Colon (tissue), 2 donors: ENCODE results near the gene OR2T4.

ENCODE experiments used
- FAIRE-seq: peaks from 2 replicates; lab custom pipeline; 2012; peaks lifted over from hg19 to GRCh38; lab: Jason Lieb, UNC
- donor health status: control.
- donor health status: control.

Gene OR2T4, protein sequence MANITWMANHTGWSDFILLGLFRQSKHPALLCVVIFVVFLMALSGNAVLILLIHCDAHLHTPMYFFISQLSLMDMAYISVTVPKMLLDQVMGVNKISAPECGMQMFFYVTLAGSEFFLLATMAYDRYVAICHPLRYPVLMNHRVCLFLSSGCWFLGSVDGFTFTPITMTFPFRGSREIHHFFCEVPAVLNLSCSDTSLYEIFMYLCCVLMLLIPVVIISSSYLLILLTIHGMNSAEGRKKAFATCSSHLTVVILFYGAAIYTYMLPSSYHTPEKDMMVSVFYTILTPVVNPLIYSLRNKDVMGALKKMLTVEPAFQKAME

DNA sequence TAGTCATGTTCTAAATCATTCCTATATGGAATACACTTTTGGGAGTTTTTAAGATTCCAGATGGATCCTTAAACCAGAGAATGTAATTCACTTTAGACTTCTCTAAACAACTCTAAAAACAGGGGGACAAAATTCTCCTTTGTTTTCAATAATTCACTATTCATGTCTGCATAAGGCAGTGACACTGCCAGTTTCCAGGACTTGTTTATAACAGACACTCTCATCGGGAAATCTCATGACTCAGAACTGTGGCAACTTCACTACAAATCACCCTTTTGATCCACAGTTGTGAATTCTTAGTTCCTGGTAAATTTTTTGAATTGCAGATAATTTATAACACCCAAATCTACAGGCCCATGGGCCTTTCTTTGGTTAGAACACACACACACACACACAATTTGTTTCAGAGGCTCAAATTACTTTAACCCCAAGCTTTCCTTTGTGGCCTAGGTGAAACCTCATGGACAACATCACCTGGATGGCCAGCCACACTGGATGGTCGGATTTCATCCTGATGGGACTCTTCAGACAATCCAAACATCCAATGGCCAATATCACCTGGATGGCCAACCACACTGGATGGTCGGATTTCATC is at the start of gene OR2T4:
Gene OR2T4, plus strand, starts transcription at position 545 of the 595 bp plus-strand sequence. Its CDS starts 0 bp downstream, at position 545.
- no peak for FAIRE-seq

DNA sequence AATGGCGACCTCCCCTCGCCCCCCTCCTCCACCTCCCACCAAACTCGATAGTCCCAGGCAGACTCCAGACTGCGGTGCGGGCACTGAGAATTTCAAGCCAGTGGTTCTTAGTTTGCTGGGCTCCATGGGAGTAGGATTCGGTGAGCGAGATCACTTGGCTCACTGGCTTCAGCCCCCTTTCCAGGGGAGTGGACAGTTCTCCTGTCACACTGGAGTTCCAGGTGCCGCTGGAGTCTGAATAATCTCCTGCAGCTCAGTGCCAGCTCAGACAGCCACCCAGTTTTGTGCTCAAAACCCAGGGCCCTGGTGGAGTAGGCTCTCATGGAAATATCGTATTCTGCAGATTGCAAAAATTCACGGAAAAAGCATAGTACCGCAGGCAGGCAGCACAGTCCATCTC is 44.7 kb upstream of the OR2T4 start:
- no peak for FAIRE-seq

DNA sequence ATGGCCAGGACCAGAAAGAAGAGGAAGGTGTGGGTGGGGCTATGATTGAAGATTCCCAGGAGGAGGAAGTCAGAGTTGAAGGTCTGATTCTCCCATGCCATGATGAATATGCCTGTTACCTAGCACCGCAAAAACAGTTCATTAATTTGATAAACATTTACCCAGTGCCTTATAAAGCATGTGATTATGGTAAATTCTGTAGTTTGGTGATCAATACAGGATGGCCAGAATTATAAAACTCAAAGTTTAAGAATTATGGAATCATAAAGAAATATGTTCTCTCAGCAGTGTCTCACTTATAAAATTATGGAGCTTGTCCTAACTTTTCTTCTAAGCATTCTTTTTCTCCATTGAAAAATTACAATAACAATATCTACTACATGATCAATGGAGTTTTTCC is 37.0 kb upstream of the OR2T4 start, which contains the start of gene OR2M7:
Gene OR2M7, minus strand, starts transcription at position 101 of the 400 bp plus-strand sequence. Its CDS starts 0 bp downstream, at position 101.
- FAIRE-seq, result no peak

DNA sequence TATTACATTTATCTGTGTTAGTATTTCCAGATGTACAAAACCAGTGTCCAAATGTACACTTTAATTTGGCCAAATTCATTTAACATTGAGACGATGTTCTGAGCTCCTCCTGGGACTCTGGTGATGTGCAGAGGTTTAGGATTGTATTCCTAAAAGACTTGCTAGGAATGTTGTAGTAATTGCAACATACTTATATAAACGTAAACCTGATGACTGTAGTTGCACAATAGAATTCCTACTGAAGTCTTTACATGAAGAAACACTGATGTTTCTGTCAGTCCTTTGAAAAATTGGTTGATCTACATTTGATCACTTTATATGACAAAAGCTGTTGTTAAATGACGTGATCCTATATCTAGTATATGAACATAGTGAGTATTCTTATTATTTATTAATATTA is 18.0 kb upstream of the OR2T4 start:
- FAIRE-seq, result no peak

DNA sequence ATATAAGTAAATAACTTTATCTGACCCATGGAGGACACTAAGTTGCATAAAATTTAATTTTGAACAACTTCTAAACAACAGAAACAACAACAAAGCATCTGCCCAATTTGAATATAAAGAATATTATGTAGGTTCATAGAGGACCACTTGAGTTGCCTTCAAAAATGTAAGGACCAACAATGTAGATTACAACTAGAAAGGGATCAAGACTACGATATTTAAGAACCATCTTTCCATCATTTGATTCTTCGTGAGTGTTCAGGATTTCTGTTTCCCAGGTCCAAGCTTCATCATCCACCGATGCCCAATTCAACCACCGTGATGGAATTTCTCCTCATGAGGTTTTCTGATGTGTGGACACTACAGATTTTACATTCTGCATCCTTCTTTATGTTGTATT is 13.0 kb upstream of the OR2T4 start, which contains the start of gene OR14C36:
Gene OR14C36, plus strand, starts transcription at position 301 of the 400 bp plus-strand sequence. Its CDS starts 0 bp downstream, at position 301.
- FAIRE-seq, result no peak

DNA sequence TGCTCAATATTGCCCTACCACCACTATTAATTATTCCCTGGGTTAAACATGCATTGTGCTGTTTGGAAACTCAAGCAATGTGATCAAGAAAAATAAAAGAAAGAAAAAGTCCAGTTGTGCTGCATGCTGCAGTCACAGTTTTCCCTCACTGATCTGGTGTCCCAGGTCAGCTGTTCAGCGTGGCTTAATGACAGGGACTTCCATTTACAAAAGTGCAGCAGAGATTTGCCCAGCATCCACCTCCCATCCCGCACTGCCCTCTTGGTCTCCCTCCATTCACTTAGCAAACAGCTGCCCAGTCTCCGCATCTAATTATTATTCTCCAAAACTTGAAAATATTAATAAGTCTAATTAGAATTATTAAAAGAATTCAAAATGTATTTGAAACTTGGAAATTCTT is 2.0 kb upstream of the OR2T4 start:
- no peak for FAIRE-seq

DNA sequence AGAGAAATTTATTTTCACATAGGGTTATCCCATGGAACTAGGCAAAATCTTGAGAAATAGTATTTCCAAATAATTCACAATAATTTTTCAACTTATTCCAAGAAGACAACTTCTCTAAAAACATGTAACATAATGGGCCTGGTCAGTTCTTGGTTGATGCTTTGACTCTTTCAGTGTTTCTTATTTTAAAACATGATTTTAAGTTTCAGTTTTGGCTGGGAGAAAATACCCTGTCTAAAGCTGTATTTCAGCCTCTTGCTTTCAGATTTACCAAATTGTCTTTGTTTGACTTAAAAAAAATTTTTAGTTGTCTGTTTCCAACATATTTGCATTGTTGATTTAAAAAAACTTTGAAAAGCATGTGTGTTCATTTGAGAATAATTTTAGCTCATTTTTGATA is 5.1 kb downstream of the OR2T4 start:
- no peak for FAIRE-seq

DNA sequence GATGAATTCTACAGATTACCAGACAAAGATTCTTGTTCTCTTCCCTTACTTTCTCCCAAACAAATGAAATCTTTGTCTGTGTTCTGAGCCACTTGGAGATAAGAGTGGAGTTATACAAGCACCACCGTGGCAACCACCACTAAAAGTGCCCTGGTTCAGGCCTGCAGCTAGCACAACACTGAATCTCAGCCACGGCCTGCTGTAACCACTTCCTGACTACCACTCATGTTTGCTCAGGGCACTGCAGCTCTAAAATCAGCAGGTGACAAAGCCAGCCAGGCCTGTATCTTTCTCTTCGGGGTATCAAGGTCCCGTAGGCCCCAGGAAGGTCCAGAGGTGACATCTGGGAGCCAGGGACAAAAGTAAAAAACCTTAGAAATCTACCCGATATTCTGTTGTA is 10.9 kb downstream of the OR2T4 start:
- no peak for FAIRE-seq

DNA sequence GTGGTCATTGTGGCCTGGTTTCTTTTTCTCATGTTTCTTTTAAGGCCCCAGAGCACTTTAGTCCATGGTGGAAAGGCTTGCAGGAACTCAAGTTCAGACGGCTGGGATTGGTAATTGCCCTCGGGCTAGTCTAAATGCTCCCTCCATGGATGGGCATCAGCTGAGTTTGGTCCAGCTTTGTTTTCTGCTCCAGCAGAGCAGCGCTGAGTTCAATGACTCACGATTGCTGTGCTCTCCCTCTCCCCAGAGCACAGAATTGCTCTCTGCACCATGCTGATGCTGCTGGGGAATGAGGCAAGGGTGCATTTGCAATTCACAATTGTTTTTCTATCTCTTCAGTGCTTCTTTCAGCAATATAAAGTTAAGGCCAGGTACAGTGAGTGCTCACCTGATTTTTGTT is 12.3 kb downstream of the OR2T4 start:
- no peak for FAIRE-seq

DNA sequence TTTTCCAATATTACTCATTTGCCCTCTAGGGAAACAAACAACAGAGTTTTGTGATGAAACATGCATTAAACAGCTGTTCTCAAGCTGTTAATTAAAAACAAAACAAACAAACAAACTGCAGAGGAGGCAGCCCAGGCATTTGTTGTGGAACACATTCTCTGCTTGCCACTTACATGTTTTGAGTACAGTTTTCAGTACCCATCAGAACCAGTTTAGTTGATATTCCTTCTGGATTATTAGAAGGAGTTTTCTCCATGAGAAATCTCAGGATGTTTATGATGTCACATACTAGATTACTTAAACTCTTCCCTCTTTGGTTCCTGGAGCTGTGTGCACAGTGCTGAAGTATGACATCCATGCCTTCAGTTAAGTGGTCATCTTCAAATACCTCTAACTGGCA is 14.0 kb downstream of the OR2T4 start, which contains the start of gene OR2T6:
Gene OR2T6, plus strand, starts transcription at position 301 of the 400 bp plus-strand sequence. CDS start 11,863 bp downstream, outside the sequence.
- FAIRE-seq, result no peak

DNA sequence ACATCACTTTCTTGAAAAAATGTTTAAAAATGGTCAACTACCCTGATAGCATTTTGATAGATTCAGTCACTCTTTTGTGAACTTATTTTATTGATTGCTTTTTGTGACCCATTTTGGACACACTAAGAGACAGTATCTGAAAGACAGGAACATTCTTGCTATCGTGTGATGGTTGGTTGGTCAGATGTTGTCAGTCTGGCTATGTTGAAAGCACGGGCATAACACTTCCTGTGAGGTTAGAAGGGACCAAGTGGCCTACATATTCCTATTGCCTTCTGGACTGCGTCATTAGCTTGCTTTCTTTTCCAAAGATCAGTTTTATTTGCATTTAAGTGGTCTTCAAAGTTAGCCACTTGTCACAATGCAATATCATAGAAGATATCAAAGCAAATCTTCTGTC is 15.5 kb downstream of the OR2T4 start:
- FAIRE-seq, result no peak

DNA sequence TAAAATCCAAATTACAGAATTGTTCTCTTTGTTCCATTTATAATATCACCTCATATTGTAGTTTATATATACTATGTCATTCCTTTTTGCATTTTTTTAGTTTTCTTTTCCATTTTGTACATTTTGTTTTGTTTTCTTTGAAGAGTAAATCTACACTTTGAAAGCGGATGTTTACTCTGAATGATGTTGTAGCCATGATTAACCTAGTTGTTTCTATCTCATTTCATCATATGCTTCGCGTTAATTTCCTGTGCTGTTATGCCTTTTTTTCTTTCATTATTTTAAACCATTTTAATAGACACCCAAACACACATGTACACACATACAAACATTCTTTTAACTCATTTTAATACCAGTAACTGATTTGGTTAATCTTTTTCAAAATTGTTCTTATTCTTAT is 19.4 kb downstream of the OR2T4 start:
- FAIRE-seq, result no peak

DNA sequence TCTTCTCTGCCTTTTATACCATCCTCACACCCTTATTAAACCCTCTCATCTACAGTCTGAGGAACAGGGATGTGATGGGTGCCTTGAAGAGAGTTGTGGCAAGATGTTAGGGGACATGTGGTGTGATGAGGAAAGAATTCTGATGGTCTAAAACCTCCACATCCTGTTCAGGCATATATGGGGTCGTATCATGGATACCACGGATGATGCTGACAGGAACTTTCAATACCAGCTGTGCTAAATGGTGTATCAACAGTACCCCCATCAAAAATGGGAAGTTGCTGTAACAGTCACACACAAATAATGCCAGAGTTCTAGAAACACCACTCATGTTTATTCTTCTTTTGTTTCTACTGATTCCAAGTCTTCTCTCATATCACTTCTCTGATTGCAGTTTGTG is 27.0 kb downstream of the OR2T4 start:
- FAIRE-seq, result no peak

DNA sequence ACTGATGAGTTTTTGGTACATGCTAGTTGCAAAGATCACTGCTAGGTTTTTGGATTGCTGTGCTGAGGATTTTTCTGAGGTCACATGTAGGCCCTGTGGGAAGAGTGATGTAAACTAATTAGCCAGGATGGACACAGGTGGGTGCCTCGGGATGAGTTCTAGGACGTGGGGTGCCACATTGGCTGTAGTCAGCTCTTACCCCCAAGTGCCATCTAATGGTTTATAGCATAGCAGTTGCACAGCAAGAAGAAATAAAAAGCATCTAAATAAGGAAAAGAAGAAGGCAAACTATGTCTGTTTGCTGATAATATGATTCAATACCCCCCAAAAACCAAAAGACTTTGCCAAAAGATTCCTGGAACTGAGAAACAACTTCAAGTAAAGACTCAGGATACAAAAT is 31.6 kb downstream of the OR2T4 start:
- no peak for FAIRE-seq

DNA sequence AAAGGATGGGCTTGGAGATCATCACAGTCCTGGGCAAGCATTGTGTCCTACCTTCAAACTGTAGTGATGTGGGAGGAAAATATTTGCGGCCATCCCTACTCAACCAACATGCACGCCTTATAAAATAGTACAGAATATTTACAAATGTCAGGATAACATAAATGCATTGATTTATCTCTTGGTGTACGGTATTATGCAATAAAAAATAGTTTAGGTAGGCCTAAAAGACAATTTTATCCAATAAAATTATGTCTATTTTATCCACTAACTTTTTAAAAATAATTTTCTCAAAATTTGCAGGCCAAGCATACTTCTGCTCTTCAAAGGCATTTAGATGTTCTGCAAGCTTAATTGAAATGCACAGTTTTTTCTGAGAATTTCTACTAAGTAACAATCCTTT is 41.3 kb downstream of the OR2T4 start, which contains the start of gene OR2T1:
Gene OR2T1, plus strand, starts transcription at position 301 of the 400 bp plus-strand sequence. CDS start 3,100 bp downstream, outside the sequence.
- no peak for FAIRE-seq

DNA sequence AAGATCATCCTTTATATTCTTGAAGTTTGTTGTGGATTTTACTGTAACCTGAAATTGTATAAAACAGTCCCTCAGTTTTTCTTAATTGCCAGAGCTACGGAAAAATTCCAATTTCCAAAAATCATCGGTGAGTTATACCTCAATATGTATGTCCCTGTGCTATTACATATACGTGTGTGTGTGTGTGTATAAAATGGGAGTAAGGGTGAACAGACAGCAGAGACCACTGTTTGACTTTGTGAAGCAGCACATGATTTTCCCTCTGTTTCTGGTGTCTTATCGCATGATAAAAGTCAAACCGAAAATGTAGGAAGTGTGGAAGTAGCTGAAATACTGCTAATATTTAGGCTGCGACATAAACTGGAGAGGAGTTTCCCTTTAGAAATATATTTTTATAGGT is 42.6 kb downstream of the OR2T4 start:
- FAIRE-seq, result no peak

DNA sequence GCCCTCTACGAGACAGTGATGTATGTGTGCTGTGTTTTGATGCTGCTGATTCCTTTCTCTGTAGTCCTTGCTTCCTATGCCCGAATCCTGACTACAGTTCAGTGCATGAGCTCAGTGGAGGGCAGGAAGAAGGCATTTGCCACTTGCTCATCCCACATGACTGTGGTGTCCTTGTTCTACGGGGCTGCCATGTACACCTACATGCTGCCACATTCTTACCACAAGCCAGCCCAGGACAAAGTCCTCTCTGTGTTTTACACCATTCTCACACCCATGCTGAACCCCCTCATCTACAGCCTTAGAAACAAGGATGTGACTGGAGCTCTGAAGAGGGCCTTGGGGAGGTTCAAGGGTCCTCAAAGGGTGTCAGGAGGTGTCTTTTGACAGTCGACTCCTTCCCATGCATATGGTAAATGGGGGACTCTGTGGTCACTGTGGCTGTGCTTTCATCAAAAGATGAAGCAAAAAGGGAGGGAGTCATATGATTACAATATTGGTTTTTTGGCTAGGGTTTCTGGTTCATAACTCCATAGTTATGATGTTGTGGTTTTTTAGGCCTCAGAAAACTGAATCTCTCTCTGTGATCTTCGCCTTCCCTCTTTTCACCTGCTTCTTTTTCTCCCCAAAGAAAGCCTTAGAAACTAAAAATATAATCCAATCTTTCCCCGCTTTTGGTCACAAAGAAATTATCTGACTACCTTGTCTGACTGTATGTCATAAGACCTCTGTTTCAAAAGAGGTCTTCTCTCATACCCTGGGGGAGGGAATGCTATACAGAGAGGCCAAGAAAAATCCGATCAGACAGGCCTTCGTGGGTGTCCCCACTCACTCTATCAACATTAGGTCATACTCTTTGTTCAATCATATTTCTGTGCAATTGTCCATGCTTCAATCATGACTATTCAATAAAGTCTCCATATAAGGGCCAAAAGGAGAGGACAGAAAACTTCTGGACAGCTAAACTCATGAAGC is 45.5 kb downstream of the OR2T4 start:
- FAIRE-seq, result no peak
